GM19468 (cell line): ENCODE measurements around the gene SMPD3.

ENCODE experiments used
- ATAC-seq: cut with Tn5 transposase; IDR thresholded peaks from one replicate; pipeline ENCODE4 v1.9.1; 2021; ENCODE audit warnings: mild to moderate bottlenecking, moderate library complexity, moderate number of reproducible peaks; ENCODE audit not compliant: unreplicated experiment; ENCODE audit errors: extremely low read depth

The SMPD3 gene

DNA sequence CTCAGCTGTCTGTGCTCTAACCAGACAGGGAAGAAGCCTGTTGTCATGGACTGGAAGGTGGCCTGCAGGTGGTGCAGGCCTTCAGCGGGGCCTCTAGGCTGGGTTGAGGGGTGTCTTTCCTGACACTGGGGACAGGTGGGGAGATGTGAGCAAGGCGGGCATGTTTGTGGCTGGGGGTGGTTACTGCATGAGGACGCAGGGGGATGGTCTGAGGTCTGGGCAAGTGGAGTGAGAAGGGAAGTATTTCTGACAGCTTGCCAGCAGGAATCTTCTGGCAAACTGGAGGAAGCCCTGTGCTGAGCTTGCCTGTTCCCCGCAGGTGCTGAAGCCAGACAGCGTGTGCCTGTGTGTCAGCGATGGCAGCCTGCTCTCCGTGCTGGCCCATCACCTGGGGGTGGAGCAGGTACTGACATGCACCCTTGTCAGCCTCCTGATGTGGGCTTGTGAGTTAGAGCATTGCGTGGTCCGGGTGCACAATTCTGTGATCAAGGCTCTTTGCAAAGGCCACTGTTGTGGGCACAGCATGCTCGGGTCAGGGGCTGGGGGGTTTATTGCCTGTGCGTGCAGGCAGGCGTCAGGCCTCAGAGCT lies 101.3 kb downstream of the SMPD3 start:
- ATAC-seq, result no peak

DNA sequence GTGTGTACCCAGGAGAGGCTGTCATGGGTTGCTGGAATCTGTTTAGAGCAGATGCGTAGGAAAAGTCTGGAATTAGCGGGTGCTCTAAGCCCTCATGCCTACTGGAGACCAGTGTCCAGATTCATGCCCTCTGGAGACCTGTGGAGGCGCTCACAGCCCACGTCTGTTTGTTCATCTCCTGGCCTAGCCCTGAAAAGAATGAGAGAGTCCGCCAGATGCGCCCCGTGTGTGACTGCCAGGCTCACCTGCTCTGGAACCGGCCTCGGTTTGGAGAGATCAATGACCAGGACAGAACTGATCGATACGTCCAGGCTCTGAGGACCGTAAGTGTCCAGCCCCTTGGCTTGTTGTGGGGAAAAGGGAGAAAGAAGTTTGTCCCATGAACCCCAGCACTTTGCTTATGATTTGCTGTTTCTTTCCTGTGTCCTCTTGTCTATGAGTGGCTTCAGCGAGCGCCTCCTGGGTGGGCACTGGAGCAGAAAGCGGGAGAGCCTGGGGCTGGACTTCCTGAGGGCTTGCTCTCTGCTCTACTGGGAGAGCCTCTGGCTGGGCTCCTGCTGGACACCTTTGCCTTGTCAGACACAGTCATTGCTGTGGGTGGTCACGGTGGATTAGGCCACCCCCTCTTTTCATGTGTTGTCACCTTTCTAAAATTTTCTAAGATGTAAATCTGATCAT lies 102.2 kb downstream of the SMPD3 start:
- ATAC-seq, result no peak

DNA sequence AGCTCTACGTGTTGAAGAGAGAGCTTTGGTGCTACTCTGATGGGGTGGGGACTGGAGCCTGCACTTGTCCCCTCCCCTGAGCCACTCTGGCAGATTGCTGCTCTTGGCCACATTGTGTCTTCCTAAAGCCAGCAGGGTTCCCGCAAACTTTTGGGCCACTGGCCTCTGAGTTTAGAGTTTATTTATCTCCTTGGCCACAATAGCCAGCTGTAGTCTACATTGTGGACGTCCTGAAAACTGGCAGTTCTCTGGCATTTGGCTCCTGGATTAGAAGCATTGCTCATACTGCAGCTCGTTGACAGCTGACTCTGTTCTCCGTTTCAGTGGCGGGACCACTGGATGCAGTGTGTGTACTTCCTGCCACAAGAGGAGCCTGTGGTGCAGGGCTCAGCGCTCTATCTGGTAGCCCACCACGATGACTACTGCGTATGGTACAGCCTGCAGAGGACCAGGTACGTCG lies 102.9 kb downstream of the SMPD3 start:
- no peak for ATAC-seq

DNA sequence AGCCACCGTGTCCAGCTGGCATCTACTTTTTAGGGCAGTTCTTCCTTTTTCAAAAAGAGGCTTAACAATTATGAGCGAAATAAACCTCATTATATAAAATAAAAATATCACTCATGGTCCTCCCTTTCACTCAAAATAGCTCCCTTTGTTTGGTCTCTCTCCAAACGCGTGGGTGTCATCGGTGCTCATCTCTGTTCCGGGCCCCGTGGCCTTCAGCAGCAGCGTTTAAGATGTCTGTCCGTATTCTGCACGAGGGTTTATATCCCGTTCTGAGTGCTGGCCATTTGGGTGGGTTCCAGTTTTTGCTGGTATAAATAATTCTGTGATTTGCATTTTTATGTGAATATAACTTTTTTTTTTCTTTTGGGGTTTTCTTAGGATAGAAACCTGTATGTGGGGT lies 104.1 kb downstream of the SMPD3 start:
- ATAC-seq, result no peak

DNA sequence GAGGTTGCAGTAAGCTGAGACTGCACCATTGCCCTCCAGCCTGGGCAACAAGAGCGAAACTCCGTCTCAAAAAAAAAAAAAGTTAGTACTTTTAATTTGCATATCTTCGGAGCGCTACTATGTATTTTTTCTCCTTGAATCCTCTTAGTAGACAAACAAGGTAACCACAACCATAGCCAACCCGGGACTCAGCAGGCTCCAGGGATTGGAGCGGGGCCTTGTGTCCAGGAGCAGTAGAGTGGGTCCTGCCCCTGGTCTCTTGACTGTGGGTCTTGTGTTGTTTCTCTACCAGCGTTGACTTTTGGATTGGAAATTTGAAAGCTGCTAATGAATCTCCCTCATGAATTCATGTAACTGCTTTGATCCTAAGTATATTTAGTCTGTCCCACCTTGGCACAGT lies 105.2 kb downstream of the SMPD3 start:
- ATAC-seq, result no peak

DNA sequence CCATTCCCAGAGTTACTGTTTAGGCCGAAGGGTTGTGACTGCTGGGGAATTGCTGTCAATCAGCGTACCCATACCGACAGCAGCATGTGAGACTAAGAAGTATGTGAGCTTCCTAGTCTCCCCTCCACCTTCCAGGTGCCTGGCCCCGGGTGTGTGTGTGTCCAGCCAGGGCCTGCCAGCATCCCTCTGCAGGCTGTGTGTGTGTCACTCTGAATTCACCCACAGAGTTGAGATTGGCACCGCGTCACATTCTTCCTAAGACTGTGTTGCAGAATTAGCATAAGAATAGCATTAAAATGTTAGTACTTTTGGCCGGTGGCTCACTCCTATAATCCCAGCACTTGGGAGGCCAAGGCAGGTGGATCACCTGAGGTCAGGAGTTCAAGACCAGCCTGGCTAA lies 105.7 kb downstream of the SMPD3 start:
- no peak for ATAC-seq

DNA sequence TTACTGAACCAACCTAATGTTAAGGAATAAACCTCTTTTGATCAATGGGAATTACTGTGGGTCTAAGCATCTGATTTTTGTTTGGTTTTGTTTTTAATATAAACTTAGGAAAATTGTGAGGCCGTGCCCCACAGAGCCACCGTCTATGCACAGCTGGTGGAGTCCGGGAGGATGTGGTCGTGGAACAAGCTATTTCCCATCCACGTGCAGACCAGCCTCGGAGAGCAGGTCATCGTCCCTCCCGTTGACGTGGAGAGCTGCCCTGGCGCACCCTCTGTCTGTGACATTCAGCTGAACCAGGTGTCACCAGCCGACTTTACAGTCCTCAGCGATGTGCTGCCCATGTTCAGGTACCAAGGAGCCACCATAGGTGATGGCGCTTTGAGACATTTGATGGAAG lies 109.1 kb downstream of the SMPD3 start:
- no peak for ATAC-seq

DNA sequence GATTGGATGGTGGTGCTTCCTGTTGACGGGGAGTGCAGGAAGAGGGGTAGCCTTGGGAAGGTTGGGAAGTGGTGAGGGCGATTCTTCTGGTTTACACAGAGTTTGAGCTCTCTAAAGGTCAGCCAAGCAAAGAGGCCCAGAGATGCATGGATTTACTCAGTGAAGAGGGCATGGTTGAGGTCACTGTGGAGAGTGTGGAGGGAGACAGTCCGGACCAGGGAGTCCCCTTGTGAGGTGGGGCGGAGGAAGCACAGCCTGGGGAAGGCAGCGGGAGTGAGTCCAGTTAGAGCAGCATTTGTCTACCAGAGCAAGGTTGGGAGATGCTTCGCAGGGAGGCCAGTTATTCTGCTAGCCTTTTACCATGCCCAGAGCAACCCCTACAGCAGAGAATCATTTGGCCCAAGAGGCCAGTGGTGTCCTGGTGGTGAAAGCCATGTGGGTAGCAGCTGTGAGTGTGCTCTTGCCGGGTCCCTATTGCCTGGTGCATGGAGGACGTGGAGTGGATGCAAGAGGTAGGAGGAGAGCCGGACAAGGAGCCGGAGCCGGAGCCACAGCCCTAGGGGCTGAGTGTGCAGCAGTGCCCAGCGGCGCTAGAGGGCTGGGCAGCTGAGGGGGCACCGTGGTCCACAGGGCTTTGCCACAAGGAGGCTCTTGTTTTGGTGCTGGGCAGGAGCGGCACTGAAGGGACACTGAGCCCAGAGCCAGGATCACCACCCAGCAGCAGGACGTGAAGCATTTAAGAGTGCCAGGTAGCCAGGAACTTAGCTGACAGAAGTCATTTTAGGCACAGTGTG lies 109.8 kb downstream of the SMPD3 start:
- no peak for ATAC-seq

DNA sequence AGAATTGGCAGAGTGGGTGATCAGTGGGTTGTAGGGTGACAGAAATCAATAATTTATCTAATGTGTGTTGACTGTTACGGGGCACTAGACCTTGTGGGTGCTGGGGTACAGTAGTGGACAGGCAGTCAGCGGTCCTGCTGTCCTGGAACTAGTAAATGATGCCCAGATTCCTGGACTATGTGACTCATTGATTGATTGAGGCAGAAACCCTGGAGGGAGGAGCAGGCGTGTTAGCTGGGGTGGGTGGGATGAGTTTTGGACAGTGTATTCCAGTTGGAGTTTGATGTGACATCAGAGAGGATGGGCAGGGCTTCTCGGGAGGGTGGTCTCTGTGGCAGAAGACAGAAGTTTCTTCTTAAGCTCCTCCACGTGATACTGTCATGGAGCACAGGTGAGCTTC lies 113.1 kb downstream of the SMPD3 start:
- no peak for ATAC-seq

DNA sequence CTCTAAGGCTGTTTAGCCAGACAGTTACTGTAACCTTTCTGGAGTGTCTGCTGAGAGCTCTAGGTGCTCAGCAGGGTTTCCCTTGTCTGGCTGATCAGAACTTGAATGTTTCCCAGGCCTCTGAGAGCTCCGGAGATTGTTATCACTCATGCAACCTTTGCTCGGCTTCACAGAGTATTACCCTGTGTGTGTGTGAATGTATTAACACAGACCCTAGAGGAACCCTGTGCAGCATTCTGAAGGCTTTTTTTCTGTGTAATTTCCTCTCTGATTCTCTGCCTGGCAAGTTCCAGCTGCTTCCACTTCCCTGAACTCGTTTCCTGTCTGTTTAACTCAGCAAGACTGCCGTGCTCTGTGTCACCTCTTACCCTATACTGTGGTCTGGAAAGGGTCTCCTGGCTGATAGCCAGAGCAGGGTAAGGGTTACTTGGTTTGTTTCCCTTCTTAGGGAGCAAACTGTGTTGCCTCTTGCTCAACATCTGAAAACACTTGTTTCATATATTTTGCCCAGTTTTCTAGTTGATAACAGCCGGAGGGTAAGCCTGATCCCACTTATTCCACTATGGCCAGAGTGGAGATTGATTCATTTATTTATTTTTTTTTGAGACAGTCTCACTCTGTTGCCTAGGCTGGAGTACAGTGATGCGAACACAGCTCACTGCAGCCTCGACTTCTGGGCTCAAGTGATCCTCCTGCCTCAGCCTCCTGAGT lies 115.7 kb downstream of the SMPD3 start:
- ATAC-seq, result no peak

DNA sequence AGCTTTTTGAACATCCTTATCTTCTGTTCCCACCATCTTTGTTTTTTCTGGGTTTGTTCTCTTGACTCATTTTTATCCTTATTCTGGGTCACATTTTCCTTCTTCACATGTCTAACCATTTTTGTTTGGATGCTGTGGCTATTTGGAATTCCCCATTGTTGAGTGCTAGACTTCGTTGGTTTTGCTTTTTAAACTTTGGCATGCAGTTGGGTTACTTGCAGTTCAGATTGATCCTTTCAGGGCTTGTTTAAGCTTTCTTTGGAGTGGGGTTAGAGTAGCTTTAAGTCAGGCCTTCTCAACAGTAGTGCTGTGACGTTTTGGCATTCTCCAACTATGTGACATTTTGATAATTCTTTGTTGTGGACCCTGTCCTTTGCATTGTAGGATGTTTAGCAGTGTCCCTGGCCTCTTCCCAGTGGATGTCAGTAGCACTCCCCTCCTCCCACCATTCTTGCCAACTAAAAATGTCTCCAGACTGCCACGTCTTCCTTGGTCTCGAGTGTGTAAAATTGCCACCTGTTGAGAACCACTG lies 116.4 kb downstream of the SMPD3 start:
- no peak for ATAC-seq

DNA sequence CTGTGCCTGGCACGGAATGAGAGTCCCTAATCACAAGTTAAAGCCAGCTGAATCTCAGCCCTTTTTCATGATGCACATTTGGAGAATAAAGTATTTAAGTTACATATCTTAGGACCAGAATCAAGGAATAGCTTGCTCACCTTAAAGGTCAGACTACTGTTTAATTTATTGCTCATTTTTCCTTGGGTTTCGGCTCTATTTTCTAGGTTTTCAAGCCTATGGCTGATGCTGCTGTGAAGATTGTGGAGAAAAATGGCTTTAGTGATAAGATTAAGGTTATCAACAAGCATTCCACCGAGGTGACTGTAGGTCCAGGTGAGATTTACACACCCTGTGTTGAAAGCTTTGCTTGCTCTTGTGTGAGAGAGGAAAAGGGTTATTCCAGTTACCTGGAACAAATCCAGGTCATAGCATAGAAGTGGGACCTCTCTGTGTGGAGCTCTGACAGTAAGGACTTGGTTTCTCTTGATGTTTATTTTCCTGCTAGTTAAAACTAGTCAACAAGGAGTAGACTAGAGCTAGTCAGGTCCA lies 119.4 kb downstream of the SMPD3 start:
- ATAC-seq, result no peak

DNA sequence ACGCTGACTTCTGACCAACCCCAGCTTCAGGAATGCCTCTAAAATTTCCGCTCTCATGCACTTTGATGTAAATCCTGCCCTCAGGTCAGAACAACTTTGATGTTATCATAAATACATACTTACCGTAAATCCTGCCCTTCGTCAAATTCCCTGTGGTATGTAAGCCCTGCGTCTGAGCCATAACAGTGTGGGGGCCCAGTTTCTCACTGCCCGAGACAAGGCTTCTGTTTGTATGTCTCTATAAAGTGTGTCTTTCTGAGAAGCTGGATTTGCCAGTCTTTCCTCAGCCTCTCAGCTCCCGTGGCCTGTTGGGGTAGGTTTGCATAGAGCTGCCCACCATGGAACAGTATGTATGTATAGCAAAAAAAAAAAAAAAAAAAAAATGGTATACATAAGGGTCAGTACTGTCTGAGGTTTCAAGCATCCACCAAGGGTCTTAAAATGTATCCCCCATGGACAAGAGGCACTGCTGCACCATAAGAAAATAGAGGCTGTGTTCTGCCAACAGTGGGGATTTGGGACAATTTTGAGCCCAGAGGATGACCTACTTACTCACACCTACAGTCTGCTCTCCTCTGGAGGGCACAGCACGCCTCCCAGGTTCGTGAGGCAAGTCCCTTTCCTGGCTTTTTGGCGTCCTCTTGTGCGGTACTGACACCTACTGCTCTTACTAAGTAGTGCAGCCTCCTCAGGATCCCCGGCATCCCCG lies 120.0 kb downstream of the SMPD3 start:
- no peak for ATAC-seq

DNA sequence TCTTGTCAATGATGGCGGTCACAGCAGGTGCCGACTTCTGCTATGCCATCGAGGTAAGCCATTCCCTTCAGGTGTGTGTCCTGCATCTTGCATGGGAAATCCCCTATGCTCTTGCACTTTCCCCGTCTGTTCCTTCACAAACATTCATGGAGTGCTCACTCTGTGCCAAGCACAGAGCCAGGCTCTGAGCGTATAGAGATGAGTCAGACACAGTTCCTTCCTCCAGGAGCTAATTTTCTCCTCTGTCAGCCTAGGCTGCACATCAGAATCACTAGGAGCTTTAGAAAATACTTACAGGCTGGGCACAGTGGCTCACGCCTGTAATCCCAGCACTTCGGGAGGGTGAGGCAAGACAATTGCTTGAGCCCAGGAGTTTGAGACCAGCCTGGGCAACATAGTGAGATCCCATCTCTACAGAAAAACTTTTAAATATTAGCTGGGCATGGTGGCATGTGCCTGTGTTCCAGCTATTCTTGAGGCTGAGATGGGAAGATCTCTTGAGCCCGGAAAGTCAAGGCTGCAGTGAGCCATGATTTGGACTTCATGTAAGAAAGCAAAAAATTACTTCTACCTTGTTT lies 123.4 kb downstream of the SMPD3 start:
- ATAC-seq, result no peak

DNA sequence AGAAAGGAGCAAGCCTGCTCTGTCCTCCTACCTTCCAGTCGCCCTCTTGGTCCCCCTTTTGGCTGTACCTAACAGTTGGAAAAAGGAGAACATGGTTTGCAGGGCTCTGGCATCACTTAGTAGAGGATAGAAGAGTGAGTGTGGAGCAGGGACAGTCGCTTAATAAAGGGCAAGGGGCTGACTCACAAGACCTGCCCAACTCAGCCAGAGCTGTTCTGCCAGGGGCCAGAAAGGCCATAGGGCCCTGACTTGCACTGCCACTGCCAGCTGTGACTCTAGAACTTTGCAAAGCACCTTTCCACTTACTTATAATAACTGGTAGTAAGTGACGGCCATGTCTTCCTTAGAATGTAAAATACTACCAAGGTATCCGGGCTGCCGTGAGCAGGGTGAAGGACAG lies 124.0 kb downstream of the SMPD3 start:
- no peak for ATAC-seq

DNA sequence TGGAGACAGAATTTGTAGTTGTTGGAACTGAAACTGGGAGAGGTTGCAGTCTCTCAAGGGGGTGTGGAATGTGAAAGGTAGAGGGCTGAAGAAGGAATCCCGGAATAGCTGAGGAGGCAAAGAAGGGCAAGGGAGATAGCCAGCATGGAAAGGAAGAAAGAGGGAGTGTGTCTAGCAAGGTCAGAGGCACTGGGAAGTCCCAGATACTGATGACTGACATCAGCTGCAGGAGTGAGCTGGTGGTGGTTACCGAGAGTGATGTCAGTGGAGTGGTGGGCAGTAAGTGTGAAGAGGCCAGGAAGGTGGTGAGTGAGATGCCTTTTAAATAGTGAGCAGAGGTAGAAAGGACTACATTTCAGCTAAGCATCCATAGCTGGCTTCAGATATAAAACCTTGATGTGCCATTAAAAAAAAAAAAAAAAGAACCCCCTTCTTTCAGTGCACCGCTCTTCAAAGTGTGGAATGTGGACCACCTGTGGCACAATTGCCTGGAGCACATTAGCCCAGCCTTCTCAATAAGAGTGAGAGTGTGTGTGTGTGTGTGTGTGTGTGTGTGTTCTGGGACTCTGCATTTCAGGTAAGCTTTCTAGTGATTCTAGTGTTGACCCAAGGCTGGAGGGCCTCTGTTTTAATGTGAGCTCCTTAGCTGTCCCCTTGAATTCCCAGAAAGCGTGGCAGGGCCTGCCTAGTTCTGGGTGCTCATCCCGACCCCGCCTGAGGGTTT lies 129.0 kb downstream of the SMPD3 start:
- ATAC-seq, result no peak

DNA sequence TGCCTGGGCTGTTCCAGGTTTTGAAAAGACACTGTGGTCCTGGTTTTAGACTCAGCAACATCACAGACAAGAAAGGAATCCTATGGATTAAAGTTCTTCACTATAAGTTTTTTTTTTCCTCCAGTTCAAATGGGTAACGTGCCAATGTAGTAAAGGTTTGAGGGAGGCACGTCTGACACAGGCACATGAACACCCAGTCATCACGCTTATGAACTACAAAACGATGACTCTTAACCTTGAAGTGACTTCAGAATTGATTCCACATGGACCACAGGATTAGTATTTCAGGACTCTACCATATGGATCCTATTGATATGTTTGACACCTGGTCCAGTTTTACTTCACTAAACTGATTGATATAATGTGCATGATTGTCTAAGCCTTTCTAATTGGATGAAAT lies 135.2 kb downstream of the SMPD3 start:
- ATAC-seq, result no peak

DNA sequence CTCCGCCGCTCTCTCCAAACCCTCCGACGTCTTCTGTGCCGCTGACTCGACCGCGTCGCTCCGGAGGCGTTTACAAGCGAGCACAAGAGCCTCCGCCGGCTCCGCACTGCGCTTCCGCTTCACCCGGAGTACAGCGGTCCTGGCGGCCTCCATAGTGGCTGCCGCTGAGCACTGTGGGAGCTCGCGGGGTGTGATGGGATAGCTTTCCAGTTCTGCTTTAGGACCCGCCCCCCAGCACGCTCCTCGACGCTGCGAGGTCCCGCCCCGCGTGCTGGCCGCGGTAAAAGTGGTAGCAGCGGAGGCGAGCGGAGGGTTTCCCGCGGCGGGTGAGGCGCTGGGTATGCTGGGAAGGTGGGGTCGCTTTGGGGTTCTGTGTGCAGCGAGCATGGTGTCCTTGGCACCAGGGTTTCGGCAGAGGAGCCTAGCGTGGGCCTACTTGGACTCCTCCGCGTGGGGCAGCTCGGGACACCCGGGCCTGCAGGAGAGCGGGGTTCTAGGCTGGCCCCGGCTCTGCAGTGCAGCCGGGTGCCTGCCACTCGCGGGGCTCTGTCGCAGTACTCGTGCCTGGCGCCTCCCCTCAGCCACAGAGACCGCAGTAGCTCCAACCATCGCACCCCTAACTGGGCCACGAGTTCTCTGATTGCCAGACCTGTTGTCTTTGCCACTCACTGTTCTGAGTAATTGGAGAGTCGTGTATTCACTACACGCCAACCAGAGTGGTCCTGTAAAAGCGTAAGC lies 137.4 kb downstream of the SMPD3 start, which contains the start of the genes PRMT7 and SLC7A6OS:
Gene PRMT7, plus strand, starts transcription at position 246 of the 738 bp plus-strand sequence. CDS start 4,961 bp downstream, outside the sequence.
Gene SLC7A6OS, minus strand, starts transcription at position 173 of the 738 bp plus-strand sequence. Its CDS starts 20 bp downstream, at position 153.
- peak; percentile 66 for ATAC-seq
